HL-60 (cell line): ENCODE data around the gene ALDH1A1.

Source experiments
- DNase-seq, 2 experiments: peaks; one replicate each; pipeline ENCODE4 v3.0.0-alpha.2; 2010 to 2020; ENCODE audit warnings: low read depth in 1 of 2, low spot score in 1 of 2
- H3K27ac ChIP-seq: fragments of 250-450 bp; sonication (Bioruptor Pico); replicated peaks from 2 replicates; pipeline ENCODE4 v1.5.1; 2020; ENCODE audit warnings: mild to moderate bottlenecking, moderate library complexity
- H3K27me3 ChIP-seq: fragments of 250-450 bp; sonication (Bioruptor Pico); 2 replicates; pipeline ENCODE4 v1.5.1; 2021; ENCODE audit warnings: mild to moderate bottlenecking, moderate library complexity; ENCODE audit not compliant: insufficient read depth, poor library complexity, severe bottlenecking
- H3K4me3 ChIP-seq: replicated peaks from 2 replicates; pipeline ENCODE4 v1.5.1; 2011; ENCODE audit warnings: mild to moderate bottlenecking, control low read depth, low read length; ENCODE audit not compliant: insufficient read depth
- GABPA ChIP-seq: IDR thresholded peaks from 2 replicates; pipeline ENCODE4 v1.6.1; 2012; ENCODE audit warnings: low read depth
- POLR2AphosphoS5 ChIP-seq: IDR thresholded peaks from 2 replicates; pipeline ENCODE4 v1.6.1; 2012; ENCODE audit warnings: low read depth
- SPI1 ChIP-seq: IDR thresholded peaks from 2 replicates; pipeline ENCODE4 v1.6.1; 2012; ENCODE audit warnings: low read depth, mild to moderate bottlenecking, borderline replicate concordance
- TF ChIP-seq, protein P1 (sequence below): IDR thresholded peaks from 2 replicates; pipeline ENCODE4 v1.6.1; 2012; ENCODE audit warnings: low read depth; ENCODE audit not compliant: insufficient replicate concordance
- TF ChIP-seq, protein P2 (sequence below): IDR thresholded peaks from one replicate; pipeline ENCODE4 v1.5.1; 2011; ENCODE audit warnings: low read length, control low read depth, inconsistent platforms; ENCODE audit not compliant: insufficient read depth

The ALDH1A1 gene

DNA sequence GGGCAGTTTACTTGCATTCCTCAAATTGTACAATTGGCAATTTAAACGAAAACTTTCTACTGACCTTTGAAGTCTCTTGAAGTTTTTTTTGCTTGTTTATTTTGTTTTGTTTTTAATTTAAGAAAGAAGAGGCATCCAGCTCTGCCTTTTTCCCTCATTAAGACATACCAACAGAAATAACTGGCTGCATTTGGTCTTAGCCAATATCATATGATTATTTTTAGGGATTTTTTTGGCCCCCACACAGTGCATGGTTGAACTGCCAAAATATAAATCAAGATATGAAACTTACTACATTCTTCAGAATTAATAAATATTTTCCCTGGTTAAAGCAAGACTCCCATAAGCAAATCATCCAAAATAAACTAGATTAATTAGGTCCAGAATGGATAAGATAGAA is 79.4 kb downstream of the ALDH1A1 start:
- no peak overlapping the region for H3K27ac ChIP-seq
- DNase-seq = no peak
- H3K27me3 ChIP-seq = peaks cover 2% of the 10 kb centered on the region
- no peak overlapping the region for H3K4me3 ChIP-seq
- no peak for TF ChIP-seq GABPA
- TF ChIP-seq, protein P1, sequence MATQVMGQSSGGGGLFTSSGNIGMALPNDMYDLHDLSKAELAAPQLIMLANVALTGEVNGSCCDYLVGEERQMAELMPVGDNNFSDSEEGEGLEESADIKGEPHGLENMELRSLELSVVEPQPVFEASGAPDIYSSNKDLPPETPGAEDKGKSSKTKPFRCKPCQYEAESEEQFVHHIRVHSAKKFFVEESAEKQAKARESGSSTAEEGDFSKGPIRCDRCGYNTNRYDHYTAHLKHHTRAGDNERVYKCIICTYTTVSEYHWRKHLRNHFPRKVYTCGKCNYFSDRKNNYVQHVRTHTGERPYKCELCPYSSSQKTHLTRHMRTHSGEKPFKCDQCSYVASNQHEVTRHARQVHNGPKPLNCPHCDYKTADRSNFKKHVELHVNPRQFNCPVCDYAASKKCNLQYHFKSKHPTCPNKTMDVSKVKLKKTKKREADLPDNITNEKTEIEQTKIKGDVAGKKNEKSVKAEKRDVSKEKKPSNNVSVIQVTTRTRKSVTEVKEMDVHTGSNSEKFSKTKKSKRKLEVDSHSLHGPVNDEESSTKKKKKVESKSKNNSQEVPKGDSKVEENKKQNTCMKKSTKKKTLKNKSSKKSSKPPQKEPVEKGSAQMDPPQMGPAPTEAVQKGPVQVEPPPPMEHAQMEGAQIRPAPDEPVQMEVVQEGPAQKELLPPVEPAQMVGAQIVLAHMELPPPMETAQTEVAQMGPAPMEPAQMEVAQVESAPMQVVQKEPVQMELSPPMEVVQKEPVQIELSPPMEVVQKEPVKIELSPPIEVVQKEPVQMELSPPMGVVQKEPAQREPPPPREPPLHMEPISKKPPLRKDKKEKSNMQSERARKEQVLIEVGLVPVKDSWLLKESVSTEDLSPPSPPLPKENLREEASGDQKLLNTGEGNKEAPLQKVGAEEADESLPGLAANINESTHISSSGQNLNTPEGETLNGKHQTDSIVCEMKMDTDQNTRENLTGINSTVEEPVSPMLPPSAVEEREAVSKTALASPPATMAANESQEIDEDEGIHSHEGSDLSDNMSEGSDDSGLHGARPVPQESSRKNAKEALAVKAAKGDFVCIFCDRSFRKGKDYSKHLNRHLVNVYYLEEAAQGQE = no peak
- TF ChIP-seq, protein P2, sequence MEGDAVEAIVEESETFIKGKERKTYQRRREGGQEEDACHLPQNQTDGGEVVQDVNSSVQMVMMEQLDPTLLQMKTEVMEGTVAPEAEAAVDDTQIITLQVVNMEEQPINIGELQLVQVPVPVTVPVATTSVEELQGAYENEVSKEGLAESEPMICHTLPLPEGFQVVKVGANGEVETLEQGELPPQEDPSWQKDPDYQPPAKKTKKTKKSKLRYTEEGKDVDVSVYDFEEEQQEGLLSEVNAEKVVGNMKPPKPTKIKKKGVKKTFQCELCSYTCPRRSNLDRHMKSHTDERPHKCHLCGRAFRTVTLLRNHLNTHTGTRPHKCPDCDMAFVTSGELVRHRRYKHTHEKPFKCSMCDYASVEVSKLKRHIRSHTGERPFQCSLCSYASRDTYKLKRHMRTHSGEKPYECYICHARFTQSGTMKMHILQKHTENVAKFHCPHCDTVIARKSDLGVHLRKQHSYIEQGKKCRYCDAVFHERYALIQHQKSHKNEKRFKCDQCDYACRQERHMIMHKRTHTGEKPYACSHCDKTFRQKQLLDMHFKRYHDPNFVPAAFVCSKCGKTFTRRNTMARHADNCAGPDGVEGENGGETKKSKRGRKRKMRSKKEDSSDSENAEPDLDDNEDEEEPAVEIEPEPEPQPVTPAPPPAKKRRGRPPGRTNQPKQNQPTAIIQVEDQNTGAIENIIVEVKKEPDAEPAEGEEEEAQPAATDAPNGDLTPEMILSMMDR = no peak
- no peak for TF ChIP-seq SPI1
- TF ChIP-seq POLR2AphosphoS5 = no peak

DNA sequence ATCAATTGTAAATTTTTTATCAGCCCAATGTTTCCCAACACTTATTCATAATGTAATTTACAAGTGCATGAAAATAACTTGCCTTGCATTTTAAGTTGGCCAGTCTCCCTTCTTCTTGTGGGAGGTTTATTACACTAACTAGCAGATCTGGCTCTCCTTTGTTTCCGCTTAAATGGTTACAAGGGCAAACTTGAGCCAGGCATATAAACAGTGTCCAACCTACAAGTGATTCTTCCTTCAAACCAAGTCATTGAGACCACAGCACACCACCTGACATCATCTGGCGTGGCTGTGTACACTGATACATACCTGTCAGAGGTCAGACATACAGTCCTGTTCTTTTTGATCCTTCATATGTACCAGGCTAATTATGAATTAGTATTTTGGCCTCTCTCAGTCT is 80.1 kb downstream of the ALDH1A1 start:
- no peak overlapping the region for H3K27ac ChIP-seq
- TF ChIP-seq SPI1 (no peak), GABPA (no peak), POLR2AphosphoS5 (no peak)
- TF ChIP-seq, protein P2 = no peak
- TF ChIP-seq, protein P1 = no peak
- H3K4me3 ChIP-seq = no peak overlapping the region
- DNase-seq = no peak
- peaks cover 2% of the 10 kb centered on the region for H3K27me3 ChIP-seq

DNA sequence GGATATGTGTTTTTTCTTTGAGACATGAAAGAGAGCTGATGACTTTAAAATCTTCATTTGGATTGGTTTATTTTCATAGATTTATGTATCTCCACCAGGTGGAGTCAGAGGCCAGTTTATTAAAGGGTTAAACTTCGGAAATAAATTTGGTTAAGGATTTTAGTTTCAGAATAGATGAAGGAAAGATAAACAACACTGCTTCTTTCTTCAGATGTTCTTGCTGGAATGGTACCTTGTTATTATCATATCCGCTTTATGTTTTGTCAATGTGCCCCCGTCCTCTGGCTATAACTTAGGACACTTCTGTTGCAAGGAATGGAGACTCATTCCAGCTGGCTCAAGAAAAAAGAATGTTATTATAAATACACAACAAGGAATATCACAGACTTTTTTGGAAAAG is 81.2 kb downstream of the ALDH1A1 start:
- TF ChIP-seq POLR2AphosphoS5 (no peak), SPI1 (no peak)
- Histone ChIP-seq H3K27ac (no peak overlapping the region), H3K27me3 (peaks cover 2% of the 10 kb centered on the region), H3K4me3 (no peak overlapping the region)
- no peak for DNase-seq

DNA sequence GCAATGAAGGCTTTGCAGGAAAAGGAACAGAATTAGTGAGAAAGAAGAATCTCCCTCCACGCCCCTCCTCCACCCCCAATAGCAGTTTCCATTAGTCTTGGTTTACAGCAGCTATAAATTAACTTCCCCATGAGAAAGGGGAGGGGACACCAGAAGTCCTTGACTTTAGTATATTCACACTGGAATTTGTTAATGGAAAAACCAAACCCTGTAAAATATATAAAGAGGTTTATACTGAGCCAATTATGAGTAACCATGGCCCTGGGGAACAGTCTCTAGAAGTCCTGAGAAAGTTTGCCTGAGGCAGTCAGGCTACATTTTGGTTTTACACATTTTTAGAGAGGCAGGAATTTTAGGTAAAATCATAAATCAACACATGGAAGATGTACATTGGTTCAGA is 88.5 kb downstream of the ALDH1A1 start:
- TF ChIP-seq SPI1 (no peak), GABPA (no peak), POLR2AphosphoS5 (no peak)
- TF ChIP-seq, protein P1 = no peak
- TF ChIP-seq, protein P2 = no peak
- no peak overlapping the region for H3K4me3 ChIP-seq
- no peak overlapping the region for H3K27ac ChIP-seq
- DNase-seq = no peak
- H3K27me3 ChIP-seq = no peaks in the 10 kb centered on the region
